HG02840 (cell line): ENCODE results near the gene PTPRE.

ENCODE experiments used
- ATAC-seq: cut with Tn5 transposase; IDR thresholded peaks from one replicate; pipeline ENCODE4 v1.9.1; 2021; ENCODE audit warnings: mild to moderate bottlenecking, moderate library complexity, moderate number of reproducible peaks; ENCODE audit not compliant: unreplicated experiment, low FRiP score

Gene PTPRE

DNA sequence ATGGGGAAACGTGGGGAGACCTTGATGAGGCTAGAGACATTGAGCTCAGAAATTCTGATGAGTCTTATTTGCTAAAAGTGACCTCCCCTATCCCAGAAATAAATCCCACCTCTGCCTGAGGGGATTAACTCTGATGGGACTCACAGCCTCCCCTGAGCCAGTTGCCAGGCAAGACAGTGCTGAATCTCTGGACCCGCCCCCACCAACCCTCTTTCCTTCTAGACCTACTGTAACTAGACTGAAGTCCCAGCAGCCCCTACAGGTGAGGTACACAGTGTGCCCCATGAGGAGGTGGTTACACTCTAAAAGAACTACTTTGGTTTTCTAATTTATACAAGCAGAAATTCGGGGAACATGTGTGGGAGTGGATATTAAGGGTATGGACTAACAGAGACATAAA, 42.9 kb downstream of the PTPRE start:
- ATAC-seq: no peak

DNA sequence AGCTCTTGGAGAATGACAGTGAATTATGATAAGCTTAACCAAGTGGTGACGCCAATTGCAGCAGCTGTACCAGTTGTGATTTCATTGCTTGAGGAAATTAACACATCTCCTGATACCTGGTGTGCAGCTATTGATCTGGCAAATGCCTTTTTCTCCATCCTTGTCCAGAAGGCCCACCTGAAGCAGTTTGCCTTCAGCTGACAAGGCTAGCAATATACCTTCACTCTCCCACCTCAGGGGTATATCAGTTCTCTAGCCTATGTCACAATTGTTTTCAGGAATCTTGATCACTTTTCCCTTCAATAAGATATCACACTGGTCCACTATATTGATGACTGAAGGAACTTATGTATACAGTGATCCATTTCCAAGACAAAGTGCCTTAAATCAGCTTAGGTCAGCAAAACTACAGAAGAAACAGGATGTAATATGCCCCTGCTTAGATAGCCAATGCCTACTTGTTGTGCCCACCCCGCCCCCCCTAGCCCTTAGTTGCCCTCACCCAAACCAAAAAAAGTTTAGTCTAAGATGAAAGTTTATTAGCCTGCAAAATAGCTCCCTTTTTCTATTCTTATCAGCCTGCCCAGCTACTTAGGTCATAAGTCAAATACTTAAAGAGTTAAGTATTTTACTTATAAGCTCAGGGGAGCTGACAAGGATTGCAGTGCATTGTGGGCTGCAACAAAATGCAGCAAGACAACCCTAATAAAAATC, 45.1 kb downstream of the PTPRE start:
- no peak for ATAC-seq

DNA sequence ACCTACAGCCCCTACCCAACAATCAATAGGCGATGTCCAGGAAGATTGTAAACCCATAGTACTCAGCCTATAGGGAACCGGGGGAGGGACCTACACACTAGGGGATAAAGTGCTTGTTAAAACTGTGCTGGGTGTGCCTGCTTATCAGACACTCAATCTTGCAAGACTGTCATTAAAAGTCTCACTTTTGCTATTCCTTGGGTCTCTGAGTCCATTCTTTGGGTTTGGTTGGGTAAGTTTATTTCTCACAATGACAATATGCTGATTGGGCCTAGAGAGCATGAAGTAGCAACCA, 45.6 kb downstream of the PTPRE start:
- no peak for ATAC-seq

DNA sequence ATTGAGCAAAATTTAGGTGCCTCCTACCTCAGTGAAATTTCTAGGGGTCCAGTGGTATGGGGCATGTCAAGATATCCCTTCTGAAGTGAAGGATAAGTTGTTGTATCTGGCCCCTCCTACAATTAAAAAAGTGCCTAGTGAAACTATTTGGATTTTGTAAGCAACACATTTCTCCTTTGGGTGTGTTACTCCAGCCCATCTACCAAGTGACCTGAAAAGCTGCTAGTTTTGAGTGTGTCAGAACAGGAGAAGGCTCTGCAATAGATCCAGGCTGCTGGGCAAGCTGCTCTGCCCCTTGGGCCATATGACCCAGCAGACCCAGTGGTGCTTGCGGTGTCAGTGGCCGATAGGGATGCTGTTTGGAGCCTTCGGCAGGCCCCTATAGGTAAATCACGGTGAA, 46.0 kb downstream of the PTPRE start:
- ATAC-seq: no peak

DNA sequence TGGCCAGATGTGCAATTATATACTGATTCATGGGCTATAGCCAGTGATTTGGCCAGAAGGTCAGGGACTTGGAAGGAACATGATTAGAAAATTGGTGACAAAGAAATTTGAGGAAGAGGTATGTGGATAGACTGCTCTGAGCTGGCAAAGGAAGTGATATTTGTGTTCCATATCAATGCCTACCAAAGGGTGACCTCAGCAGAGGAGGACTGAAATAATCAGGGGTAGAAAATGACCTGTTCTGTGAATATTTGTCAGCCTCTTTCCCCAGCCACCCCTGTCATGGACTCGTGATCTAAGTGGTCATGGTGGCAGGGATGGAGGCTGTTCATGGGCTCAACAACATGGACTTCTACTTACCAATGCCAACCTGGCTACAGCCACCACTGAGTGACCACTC, 47.0 kb downstream of the PTPRE start:
- ATAC-seq: no peak

DNA sequence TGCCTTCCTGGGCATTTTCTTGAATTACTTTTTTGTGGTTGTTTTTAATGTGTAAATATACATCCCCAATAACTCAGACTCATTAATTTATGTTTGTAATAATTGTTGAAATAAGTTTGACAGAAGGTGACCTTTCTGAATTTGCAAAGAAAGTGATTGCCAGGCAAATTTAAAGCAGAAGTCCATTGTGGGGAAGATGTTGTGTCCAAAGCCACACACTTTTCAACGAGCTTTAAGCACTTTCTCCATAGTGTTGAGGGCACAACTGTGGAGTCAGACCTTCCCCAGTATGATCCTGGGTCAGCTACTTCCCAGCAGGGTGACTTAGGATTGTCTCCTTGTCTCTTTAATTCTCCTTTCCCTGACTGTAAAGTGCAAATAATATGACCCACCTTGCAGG, 52.5 kb downstream of the PTPRE start:
- ATAC-seq: no peak

DNA sequence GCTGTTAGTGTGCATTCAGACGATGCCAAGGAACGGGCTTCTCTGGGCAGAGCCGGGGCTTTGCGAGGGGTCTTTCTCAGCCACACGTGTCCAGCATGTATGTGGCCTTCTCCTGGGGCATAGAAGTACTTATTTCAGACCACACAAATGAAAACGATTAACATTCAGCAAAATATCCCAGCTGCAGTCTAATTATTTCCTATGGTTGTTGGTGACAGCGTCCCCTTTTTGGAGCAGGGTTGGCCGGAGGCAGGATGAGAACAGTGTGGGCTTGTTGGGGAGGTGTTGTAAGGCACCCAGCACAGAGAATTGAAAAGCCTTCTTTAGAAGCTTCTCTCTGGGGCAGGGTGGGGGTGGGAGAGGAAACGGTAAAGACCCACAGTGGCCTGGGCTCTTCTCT, 54.2 kb downstream of the PTPRE start:
- no peak for ATAC-seq

DNA sequence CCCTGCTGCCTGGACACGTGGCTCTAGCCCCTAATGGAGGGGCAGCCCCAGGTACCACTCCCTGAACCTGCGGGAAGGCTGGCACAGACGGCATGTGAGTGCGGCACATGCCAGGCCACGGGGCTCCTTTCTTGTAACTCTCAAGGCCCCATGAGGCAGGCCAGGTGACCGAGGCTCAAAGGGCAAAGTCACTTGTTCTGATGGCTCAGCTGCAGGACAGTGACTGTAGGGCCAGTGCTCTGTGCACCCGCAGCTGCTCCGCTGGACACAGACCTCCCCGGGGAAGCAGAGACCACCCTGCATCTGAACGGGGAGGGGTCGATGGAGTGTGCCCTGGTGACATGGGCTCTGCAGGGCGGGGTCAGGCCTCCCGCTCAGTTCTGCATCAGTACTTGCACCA, 55.3 kb downstream of the PTPRE start:
- no peak for ATAC-seq

DNA sequence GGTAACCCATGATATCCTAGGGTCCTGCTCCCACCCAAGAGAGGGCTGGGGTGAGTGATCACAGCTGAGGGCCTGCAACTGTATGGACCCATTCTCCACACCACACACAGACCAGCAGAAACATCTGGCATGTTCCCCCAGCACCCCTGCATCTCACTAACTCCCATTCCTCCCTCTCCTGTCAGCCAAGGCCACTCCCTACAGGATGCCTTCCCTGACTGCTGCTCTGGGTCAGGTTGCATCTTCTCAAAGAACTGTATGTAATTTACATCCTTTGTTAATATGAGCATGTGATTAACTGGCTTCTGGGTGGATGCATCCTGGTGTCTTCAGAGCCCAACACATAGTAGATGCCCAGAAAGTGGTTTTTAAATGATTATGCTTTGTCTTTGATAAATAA, 56.2 kb downstream of the PTPRE start:
- ATAC-seq: no peak

DNA sequence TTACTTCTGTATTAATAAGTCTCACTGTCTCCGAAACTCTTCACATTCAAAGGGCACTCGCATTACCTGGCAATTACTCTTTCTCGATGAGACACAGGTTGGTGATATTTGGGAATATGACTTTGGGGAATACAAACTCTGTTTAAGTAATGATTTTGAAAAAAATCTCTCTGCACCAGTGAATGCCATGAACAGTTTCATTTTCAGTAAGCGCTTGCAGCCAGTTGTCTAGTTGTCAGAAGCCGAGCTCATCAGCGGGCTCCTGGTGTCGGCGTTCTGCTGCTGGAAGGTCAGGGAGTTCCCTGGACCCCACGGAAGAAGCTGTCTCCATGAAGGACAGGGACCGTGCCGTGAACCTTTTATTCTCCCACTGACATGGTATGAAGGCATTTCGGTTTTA, 57.7 kb downstream of the PTPRE start:
- ATAC-seq: no peak

DNA sequence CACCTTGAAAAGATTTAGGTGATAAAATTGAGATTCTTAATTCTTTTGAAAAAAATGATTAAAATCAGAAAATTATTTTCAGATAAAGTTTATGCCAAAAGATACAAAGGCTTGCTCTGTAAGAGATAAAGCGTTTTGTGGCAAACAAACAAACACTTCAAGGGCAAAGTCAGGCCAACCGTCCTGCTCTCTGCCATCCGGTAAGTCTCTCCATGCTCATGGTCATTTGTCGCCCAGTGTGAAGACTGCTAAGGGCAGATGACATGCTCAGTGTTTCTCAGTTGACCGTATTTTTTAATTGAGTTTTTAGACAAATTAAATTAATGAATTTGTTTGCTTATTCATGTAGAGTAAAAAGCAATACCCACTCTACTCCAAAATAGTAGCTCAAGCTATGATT, 60.0 kb downstream of the PTPRE start:
- no peak for ATAC-seq

DNA sequence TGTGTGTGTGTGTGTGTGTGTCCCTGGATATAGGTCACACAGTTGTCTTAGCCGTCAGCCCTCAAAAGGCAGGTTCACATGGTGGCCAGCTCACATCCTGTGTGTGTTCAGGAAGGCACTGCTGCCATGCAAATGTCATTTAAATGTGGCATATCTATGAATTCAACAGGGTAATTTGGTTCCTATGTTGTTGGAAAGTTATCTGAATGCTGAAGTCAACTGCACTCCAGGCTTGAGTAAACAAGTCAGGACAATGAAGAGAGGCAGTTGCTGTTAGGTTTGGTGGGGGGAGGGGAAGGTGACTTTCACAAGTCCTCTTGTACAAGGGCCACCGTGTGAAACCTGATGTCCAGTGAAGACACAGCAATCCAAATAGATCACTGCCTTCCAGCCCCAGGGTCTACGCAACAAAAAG, 61.1 kb downstream of the PTPRE start:
- no peak for ATAC-seq

DNA sequence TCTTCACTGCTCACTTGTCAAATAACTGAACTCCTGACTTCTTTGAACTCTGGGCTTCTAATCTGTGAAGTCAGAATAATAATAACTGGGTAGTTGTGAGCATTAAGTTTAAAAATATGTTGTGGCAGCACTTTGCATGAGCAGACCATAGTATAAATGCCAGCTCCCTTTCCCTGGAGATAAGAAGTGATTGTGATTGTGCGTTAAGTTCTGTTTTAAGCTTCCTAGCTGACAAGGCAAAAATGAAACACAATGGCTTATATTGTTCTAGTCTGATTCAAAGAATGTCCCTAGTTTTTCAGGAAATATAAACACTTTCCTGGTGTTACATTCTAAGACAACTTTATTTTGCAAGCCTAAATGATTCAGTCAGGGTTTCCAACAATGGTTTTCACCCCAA, 61.8 kb downstream of the PTPRE start:
- no peak for ATAC-seq

DNA sequence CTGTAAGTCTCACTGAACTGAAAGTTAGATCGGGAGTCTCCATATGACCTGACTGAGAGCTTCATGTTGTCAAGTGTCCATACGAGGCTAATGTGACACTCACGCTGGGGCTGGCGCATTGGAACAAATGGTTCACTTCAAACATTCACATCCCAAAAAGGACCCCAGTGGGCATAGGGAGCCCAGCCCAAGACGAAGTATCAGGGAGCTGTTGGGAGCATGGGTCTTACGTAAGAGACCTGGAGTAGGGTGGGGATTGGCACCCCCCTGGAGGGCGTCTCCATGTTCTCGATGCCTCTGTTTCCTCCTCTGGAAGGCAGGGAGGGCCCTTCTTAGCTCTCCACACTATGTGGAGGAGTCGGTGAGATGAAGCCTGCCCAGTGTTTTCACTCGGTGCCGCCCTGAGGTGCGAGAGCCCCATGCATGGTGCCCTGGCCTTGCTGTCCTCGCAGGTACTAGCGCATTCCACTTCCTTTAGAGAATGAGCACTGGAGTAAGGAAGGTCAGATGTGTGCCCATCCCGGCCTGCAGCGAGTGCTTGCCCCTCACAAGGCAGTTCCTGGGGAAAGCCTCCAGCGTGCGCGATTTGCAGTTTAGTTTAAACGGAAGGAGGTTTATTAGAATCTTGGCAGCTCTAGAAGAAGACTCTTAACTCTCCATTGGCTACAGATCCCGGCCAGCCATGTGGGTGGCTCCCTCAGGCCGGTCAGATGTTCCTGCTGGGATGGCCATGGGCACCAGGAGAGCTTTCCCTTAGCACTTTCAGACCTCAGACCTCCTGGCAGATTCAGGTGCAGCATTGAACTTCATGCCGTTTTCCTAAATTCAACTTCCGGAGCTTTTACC, 64.4 kb downstream of the PTPRE start:
- no peak for ATAC-seq

DNA sequence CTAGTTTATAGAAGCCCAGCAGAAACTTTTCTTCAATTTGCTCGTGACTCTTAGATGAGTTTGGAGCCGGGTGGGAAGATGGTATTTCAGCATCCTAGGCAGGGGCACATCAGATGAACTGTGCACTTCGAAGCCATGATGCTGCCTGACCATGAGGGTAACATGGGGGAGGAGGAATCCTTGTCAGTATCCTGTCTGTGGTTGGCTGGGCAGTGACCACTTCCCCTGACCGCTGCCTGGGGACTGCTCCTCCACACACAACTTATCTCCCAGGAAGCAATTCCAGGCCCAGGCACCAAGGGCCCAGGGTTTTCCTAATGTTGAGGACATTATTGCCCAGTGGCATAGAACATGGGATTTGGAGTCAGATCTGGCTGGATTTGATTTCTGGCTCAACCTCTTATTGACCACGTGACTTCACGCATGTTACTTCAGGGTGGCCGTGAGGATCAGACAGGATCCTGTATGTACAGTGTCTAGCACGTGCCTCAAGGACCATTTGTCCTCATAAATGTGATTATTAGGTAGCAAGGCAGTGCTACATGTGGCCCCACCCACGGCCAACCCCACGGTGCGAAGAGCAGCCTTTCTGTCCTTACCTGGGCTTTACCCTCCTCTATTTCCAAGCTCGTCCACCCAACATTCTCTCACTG, 65.2 kb downstream of the PTPRE start:
- ATAC-seq: no peak

DNA sequence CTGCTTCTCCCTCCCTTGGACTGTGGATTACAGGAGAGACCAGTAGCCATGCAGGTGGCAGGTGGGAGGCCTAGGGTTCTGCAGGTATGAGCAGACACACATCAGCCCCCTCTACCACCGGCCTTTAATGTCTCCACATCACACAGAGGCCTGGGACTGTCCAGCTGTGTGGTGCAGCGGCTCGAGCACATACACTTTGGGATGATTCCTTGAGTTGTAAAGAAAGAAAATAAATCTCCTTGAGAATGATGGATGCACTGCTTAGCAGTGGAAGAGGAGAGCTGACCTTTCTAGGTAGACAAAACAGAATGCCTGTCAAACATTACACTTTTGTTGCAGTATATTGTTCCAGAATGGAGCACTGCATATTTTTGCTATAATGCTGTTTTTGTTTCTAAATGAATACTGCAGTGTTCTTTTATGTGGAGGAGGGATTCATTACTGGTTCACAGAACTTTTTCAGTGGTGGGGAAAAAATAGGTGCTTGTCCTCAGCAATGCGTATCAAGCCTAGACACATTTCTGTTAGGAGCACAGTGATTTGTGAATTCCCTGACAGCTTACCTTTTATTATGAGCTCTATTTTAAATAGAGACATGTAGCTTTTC, 66.0 kb downstream of the PTPRE start:
- ATAC-seq: no peak

DNA sequence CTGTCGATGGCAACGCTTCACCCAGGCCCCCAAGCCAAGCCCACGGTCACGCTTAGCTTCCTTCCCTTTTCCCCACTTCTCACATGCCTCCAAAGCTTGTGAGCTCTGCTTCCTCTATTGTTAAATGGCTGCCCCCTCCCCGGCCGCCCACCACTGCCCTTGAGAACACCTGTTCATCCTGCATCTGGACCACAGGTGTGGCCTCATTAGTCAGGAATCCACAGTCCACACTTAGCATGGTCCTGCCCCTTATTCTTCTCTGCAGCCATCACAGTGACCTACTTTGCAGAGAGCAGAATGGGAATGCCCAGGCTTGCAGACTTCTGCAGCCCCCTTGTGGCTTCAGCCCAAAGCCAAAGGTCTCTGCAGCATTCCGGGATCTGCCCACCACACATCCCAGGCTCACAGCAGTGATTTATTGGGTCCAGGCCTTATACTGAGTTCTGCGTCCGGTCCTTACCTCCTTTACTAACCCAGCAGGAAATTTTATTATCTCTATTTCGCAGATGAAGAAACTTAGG, 66.9 kb downstream of the PTPRE start:
- no peak for ATAC-seq

DNA sequence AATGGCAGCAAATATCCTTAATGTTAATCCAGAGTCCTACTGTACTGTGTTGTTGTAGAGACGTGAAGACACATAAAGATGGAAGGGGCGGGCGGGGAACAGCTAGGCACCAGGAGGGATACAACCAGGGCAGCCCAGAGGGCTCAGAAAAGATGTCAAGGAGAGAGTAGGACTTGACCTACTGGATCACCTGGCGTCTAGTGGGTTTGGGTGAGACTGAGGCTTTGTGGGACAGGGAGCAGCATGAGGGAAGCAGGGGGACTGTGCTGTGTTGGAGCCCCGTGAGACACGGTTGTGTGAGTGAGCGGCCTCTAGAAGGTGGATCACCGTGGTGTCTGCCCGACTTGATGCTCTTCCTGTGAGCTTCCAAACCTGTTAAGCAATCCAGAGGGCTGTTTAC, 68.0 kb downstream of the PTPRE start:
- ATAC-seq: no peak

DNA sequence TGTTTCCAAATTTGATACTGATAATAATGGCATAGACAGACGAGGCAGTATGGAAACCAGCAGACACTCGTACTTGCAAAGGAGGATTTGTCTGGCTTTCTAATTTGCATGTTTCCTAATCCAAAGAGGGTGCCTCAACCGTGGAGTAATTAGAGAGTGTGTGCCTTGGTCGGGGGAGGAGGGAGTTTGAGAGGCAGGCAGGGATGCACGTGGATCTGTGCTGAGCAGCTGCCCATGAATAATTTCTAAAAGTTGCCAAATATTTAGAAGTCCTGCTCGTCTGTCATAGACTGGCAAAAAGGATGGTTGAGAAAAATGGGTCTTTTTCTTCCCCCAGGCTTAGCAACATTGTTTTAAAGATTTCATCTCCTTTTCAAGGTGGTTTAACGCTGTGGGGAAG, 69.4 kb downstream of the PTPRE start:
- ATAC-seq: no peak

DNA sequence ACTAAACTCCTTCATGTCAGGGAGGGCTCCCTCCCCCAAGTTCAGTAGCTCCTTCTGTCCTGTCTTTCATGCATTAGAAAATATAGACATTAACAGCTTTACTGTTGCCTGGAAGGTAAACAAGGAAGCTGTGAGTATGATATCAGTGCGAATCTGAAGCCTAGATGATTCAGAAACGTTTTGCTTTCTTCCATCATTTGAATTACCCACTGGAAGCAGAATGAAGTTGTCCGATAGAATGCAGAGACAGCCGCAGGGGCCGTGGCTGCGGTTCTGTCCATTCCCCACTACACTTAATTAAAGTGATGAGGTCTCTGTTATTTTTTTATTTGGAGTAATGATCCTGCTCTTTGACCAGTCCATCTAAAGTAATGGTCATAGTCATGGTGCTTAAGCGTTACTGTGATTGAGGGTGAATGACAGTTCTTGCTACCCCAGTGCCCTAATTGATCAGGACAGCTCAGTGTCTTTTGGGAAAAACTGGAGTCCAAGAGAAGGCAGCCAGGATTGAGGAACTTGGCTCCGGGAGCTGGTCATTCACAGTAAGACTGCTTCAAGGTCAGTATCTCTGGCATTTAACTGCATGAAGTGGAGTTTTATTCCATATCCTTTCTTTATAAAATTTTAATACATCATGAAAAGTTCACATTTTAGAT, 69.9 kb downstream of the PTPRE start:
- no peak for ATAC-seq
